Globus pallidus (tissue), 1 donor: ENCODE results near the gene RGS12.

ENCODE experiments used
- DNase-seq: peaks from one replicate; pipeline ENCODE4 v3.0.0-alpha.2; 2015; ENCODE audit warnings: low spot score

The RGS12 gene

DNA sequence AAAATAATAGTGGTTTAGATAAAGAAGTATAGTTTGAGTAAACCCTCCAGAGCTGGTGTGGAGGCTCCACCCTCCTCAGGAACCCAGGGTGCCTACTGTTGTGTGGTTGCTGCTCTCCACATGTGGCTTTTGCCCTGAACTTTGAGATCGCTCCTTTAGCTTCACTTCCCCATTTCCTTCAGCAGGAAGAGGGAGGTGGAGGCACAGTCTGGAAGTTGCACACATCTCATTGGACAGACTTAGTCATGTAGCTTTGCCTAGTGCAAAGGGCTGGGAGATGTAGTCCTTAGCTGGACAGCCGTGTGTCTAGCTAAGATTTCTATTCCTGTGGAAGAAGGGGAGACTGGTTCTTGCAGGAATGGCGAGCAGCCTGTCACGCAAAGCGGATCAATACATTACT is 37.9 kb downstream of the RGS12 start:
- DNase-seq, result no peak

DNA sequence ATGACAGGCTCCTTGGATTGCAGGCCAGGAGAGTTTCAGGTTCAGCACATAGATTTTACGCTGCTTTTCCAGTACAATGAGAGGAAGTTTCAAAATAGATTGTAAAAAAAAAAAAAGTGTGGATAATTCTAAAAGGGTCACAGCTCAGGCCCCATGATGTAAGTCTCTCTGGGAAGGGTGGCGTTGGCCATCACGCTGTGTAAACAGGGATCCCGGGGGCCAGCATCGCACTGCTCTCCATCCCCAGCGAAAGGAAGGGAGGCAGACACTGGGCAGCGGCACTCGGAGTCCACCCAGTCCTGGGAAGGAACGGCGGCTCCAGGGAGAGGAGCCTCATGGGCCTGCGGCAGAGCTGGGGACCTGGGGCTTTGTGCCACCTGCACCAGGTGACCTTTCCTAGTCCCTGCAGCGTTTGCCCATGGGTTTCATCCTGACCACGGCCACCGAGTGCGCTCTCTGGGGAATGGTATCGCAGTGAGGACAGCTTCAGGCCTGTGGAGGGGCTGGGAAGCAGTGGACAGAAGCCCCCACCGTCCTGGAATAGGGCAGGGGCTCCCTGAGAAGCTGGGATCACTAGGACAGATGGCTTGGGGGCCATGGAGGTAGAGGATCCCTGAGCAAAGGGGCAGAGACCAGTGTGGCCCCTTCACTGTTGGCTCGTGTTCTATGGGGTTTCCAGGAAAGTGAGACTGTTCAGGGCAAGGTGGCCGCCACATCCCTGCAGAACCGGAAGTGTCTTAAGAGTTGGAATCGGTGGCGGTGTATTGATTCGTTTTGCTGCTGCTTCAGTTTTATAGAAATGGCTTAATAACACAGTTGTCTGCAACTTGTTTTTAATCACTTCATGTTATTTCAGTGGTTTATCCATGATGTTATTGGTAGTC is 38.9 kb downstream of the RGS12 start:
- DNase-seq, result no peak

DNA sequence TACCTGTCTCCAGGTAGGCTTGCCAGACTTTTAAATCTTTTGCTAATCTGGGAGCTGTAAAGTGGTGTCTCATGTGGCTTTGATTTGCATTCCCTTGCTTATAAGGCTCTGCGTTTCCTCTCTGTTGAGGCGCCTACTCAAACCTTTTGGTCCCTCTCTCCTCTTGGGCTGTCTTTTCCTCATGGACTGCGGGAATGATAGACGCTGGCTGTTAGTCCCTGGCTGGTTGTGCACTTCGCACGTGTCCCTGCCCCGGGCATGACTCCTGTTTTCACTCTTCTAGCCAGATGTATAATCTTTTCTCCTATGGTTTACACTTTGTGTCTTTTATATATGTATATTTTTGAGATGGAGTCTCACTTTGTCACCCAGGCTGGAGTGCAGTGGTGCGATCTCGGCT is 39.7 kb downstream of the RGS12 start:
- DNase-seq, result no peak

DNA sequence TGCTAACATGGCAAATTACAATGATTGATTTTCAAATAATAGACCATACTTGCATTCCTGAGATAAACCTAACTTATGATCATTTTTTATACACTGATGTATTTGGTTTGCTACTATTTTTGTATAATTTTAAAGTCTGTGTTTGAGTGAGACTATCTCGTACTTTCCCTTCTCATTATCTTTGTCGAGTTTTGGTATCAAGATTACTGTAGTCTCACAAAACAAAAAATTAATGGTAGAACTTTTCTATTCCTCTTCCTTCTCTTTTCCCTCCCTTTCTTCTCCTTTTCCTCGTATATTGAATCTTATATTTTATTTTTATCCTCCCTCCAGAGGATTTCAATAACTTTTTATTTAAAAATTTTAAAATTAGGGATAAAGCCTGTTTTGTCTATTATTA is 41.5 kb downstream of the RGS12 start:
- DNase-seq, result no peak

DNA sequence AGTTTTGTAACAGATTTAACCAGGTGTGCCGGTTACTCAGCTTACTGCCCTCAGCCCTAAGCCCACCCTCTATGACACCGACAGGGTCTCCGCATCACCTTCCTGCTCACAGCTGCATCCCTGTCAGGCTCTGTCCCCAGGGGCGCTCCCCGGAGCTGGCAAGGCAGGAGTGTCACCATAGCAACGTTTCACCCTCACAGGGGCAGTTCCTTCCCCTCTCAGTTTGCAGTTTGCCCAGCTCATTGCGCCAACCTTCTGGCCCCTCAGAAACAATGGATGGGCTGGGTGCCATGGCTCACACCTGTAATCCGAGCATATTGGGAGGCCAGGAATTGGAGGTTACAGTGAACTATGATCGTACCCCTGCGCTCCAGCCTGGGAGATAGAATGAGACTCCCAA is 42.6 kb downstream of the RGS12 start:
- DNase-seq, result no peak

DNA sequence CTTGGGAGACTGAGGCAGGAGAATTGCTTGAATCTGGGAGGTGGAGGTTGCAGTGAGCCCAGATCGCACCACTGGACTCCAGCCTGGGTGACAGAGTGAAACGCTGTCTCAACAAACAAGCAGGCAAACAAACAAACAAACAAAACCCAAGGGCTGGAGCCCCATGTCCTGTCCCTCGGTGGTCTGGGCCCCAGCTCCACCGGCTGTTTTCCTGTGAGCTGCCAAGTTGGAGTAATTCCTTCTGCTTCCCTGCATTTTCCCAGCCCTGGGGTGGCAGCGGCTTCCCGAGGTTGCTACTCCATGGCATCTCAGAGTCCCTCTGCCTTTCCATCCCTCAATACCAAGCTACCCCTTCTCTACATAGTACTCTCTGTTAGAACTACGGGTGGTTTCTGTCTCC is 43.2 kb downstream of the RGS12 start:
- DNase-seq, result no peak

DNA sequence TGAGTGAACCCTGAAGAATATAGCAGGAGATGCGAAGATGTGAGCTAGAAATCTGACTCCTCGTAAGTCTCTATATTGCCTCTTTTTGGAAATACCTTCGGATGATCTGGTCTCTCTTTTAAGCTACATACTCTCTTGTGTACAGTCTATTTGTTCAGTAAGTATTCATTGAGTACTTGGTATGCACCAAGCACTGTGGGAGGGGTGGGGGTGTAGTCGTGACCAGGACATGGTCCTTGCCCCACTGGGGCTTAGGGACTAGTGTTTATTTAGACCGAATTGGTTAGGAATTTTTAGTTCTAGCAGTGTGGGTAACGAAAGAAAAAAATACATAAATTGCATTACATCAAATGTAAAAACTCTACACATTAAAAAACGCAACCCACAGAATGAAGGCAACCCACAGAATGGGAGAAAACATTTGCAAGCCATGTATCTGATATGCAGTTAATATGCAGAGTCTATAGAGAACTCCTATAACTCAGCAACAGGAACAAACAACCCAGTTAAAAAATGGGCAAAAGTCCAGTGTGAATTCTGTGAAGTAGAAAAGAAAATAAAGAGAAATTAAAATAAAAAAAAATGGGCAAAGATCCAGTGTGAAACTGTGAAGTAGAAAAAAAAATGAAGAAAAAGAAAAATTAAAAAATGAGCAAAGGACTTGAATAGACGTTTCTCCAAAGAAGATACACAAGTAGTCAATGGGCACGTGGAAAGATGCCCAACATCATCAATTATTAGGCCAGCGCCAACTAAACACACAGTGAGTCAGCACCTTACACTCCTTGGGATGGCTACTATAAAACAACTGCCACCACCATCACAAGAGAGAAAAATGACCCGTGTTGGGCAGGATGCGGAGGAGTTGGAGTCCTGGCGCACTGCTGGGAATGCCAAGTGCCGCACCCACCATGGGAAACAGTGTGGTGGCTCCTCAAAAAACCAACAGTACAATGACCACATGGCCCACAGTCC is 43.8 kb downstream of the RGS12 start:
- DNase-seq, result no peak

DNA sequence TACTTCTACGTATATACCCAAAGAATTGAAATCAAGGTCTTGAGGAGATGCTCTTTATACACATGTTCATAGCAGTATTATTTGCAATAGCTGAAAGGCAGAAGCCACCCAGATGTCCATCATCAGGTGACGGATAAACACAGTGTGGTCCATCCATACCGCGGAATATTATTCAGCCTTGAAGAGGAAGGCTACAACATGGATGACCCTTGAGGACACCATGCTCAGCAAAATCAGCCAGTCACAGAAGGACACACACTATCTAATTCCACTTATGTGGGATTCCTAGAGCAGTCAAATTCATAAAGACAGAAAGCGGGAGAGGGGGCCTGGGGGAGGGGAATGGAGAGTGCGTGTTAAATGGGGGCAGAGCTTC is 44.5 kb downstream of the RGS12 start:
- DNase-seq, result no peak

DNA sequence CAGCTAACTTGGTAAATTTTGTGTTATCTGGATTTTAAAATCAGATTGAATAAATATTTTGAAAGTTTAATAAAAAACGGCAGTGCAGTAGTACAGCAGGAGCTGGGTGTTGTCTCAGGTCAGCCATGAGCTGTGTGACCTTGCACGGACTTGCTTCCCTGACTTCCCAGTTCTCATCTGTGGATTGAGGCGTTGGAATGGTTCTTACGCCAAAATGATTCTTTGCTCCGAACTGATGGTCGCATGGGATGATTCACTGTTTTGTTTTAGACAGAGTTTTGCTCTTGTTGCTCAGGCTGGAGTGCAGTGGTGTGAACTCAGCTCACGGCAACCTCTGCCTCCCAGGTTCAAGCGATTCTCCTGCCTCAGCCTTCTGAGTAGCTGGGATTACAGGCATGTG is 45.0 kb downstream of the RGS12 start:
- DNase-seq, result no peak

DNA sequence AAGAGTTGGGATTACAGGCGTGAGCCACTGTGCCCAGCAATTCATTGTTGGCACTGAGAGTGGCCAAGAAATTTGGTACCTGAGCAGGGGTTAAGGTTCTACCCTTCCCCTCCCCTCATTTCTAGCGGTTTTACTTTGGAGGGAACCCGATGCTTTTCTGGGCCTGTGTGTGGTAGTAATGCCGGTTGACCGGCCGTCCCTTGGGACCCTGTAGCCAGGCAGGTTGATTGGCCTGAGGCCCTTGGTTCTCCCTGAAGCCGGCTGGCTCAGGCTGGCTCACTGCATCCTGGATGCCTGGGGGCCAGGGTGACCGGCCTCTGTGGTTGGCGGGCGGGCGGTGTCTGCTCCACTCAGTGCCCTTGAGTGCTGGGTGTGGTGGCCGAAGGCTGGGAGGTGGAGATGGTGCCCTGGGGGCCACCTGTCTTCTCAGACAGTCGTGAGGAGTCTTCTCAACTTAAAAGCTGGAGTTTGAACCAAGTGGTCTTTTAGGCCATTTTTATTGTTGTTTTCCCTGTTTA is 45.6 kb downstream of the RGS12 start:
- no peak for DNase-seq

DNA sequence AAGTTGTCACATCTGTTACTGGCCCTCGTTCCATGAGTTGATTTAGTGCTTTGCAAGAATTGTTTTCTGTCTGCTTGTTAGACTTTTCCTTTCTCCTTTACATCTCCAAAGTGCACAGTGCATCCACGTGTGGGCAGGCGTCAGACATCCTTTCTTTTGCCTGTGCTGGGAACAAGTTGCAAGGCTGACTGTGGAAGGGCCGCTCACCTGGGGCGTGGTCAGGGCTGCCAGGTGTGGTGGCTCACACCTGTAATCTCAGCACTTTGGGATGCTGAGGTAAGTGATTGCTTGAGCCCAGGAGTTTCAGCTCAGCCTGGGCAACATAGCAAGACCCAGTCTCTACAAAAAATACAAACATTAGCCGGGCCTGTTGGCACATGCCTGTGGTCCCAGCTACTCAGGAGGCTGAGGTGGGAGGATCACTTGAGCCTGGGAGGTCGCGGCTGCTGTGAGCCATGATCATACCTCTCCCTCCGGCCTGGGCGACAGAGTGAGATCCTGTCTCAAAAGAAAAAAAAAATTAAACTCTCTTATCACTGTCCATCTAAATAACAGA is 46.2 kb downstream of the RGS12 start:
- DNase-seq, result no peak

DNA sequence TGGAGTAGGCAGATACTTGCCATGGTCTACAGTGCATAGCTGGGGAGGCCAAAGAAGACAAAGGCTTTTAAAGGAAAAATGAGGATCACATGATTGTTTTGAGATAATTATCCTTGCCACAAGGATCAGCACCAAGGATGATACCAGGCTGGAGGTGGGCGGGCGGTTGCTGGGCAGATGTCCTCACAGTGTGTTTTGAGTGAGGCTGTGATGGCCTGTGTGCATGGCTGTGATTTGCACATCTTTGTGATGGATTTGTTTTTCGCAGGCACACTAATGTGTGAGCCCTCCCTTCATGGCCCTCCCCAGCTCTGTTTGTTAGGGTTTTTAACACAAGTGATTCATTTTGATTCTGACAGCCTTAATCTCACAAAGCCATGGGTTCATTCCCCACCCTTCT is 46.8 kb downstream of the RGS12 start:
- DNase-seq, result no peak

DNA sequence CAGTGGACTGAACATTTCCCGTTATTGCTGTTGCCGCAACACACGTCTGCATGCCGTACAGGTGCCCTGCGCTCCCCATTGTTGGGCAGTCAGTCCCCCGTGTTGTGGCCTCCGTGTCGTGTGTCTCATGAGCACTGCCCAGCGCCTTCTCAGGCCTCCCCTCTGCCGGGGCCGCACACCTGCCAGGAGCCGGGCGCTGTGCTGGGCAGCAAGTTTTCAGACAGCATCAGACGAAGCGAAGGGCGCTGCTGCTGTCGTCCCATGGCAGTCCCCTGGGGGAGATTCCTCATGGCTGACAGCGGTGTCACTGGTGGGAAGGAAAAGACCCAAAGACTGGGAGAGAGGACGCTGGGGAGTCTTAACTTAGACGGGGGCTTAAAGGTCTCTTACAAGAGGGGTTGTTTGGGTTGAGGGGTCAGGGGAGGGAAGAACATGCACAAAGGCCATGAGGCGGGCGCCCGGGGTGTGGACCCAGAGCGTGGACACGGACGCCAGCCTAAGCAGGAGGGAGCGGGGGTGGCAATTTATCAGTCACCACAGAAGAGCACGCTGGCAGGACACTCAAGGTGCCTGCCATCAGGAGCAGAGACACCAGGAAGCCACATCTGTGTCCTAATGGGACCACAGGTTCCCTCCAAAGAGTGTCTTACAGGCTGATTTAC is 47.3 kb downstream of the RGS12 start:
- DNase-seq, result no peak

DNA sequence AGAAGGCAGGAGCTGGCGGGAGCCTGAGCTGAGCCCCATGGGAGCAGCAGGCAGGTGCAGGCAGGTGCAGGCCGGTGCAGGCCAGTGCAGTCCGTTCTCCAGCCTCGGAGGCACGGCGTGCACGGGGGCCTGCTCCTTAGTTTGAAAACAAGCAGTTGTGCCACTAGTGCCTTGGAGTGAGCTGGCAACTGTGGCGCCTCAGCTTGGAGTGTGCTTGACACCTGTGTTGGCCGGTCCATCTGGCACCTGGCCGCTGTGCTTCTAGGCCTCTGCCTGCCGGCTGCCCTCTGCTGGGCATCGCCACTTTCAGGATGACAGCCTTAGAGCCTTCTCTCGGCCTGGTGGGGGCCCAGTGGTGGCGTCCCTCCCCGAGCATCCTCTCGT is 47.9 kb downstream of the RGS12 start:
- DNase-seq, result no peak

DNA sequence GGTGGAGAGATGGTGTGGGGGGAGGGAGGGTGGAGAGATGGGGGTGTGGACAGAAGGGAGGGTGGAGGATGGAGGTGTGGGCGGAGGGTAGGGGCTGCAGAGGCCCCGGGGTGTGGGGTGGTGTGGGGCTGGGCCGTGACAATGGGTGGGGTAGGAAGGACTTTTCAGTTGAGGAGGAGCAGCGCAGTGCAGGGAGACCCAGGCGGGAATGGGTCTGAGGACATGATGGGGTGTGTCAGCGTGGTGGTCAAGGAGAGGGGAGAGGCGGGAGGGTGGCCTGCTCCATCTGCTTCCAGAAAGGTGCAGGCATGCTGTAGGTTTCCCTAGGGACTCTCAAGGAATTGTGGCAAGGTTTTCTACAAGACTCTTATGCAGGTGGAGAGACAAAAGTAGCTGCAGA is 48.9 kb downstream of the RGS12 start:
- no peak for DNase-seq

DNA sequence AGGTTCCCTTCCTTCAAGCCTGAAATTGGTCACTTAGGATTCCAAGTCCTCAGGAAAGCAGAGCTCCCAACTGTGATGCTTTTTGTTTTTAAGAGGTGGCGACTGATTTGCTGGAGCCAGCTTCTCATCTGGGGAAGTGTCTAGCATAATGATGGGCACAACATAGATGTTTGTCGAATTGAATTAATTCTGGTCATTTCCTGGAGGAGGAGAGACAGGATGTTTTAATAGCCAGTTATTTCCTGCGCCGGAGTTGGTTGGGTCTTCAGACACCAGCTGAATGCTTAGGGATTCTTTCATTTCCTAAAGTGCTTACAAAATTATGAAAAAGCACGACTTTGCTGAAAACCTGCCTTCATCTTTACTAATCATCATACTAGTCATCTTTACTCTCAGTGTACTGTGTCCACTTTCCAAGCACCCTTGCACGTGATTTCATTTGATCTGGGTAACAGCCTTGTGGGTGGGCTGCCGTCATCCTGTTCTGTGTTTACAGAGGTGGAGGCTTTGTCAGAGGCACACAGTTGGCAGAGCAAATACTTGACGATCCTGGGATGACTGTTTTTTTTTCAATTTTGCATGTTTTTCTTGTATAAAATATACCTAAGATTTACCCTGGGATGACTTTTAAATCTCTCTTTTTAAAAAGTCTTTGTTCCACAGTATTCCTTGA is 49.5 kb downstream of the RGS12 start:
- no peak for DNase-seq
